ENCODE data around the gene UGGT1. TPM values are rescaled to one million over a fixed set of nuclear protein-coding genes. Genes with fewer than 3 reads are reported as not detected.

The UGGT1 gene
- total RNA-seq, 1 experiment from 2014 or later: 51.8 TPM

- no peak for TF ChIP-seq ATF3 (IDR thresholded peaks at IDR 0.05)
Observed at GRCh38 chr2:128157644-128158043, 66.6 kb downstream of the UGGT1 start (continued).

GRCh38 chr2:128158176-128158575, 67.2 kb downstream of the UGGT1 start:
- DNase-seq (ENCODE audit: low read depth, low spot score) (no peak), ATAC-seq (no peak)
- Histone ChIP-seq H3K9me2 (ENCODE audit: insufficient read depth) (no peaks in the 10 kb centered on the region), H3K27me3 (ENCODE audit: insufficient read depth, low read length) (no peaks in the 10 kb centered on the region), H3K79me2 (ENCODE audit: insufficient read depth, low read length) (no peaks in the 10 kb centered on the region), H3K9me3 (ENCODE audit: control insufficient read depth in 1 of 2, insufficient read depth in 1 of 2, low read depth in 1 of 2, low read length in 2 of 2) (no peaks in the 10 kb centered on the region), H4K20me1 (ENCODE audit: insufficient read depth) (no peaks in the 10 kb centered on the region), H2AFZ (ENCODE audit: low read depth, low read length, poor library complexity, severe bottlenecking) (no peak overlapping the region), H3K27ac (ENCODE audit: low read depth, low read length) (no peak overlapping the region), H3K4me2 (ENCODE audit: low read length) (no peak overlapping the region), H3K4me1 (ENCODE audit: control insufficient read depth in 1 of 2, insufficient read depth in 2 of 2, low read length in 2 of 2) (no peaks in the 10 kb centered on the region), H3K36me3 (ENCODE audit: control insufficient read depth in 1 of 2, insufficient read depth in 2 of 2, low read length in 2 of 2) (peaks cover 10 to 34% of the 10 kb centered on the region in 2 experiments; a peak in 3 of 4 replicates), H3K9ac (ENCODE audit: low read length) (no peak overlapping the region), H3K4me3 (replicated peaks in 1 of 2; ENCODE audit: low read depth in 1 of 2, low read length in 2 of 2) (no peak overlapping the region)
- intact Hi-C loops (cut with micrococcal nuclease): no loop called here
- CTCF ChIA-PET: no interaction called here
- POLR2A ChIA-PET: no interaction called here
- RAD21 ChIA-PET (ENCODE audit: low non-redundant PET in 1 of 2, low total read pairs in 2 of 2, uncharacterized antibody in 2 of 2, unreplicated experiment in 2 of 2): no interaction called here
- BruUV-seq (replicated peaks): no TSS peak
- TF ChIP-seq SRF (IDR thresholded peaks at IDR 0.05; ENCODE audit: low read depth) (no peak), CEBPB (IDR thresholded peaks at IDR 0.05; ENCODE audit: low read depth) (no peak), YY1 (IDR thresholded peaks at IDR 0.05; ENCODE audit: extremely low read depth, insufficient replicate concordance, low read depth, low read length) (no peak), ZNF274 (IDR thresholded peaks at IDR 0.05; ENCODE audit: low read depth, low read length) (no peak), EZH2phosphoT487 (IDR thresholded peaks at IDR 0.05; ENCODE audit: borderline replicate concordance) (no peak), JUND (IDR thresholded peaks at IDR 0.05) (no peak), ELF1 (IDR thresholded peaks at IDR 0.05; ENCODE audit: borderline replicate concordance, low read depth) (no peak), SIN3A (IDR thresholded peaks at IDR 0.05; ENCODE audit: low read depth) (no peak)

GRCh38 chr2:128159437-128159836, 68.4 kb downstream of the UGGT1 start:
- H3K4me1 ChIP-seq (ENCODE audit: control insufficient read depth in 1 of 2, insufficient read depth in 2 of 2, low read length in 2 of 2): no peaks in the 10 kb centered on the region
- no peaks in the 10 kb centered on the region for H3K9me3 ChIP-seq (ENCODE audit: control insufficient read depth in 1 of 2, insufficient read depth in 1 of 2, low read depth in 1 of 2, low read length in 2 of 2)
- ChIA-PET CTCF (no interaction called here), POLR2A (no interaction called here), RAD21 (ENCODE audit: low non-redundant PET in 1 of 2, low total read pairs in 2 of 2, uncharacterized antibody in 2 of 2, unreplicated experiment in 2 of 2) (no interaction called here)
- no peak overlapping the region for H3K4me2 ChIP-seq (ENCODE audit: low read length)
- H4K20me1 ChIP-seq (ENCODE audit: insufficient read depth): no peaks in the 10 kb centered on the region
- BruUV-seq (replicated peaks): no TSS peak
- H3K9me2 ChIP-seq (ENCODE audit: insufficient read depth): no peaks in the 10 kb centered on the region
- intact Hi-C loops (cut with micrococcal nuclease): no loop called here
- DNase-seq (ENCODE audit: low read depth, low spot score): no peak
- no peaks in the 10 kb centered on the region for H3K79me2 ChIP-seq (ENCODE audit: insufficient read depth, low read length)
- no peak overlapping the region for H3K9ac ChIP-seq (ENCODE audit: low read length)
- no peak overlapping the region for H3K27ac ChIP-seq (ENCODE audit: low read depth, low read length)
- no peak overlapping the region for H3K4me3 ChIP-seq (replicated peaks in 1 of 2; ENCODE audit: low read depth in 1 of 2, low read length in 2 of 2)
- H2AFZ ChIP-seq (ENCODE audit: low read depth, low read length, poor library complexity, severe bottlenecking): no peak overlapping the region
- no peak for ATAC-seq
- no peaks in the 10 kb centered on the region for H3K27me3 ChIP-seq (ENCODE audit: insufficient read depth, low read length)
- peaks cover 11 to 30% of the 10 kb centered on the region in 2 experiments for H3K36me3 ChIP-seq (ENCODE audit: control insufficient read depth in 1 of 2, insufficient read depth in 2 of 2, low read length in 2 of 2)
- TF ChIP-seq EZH2phosphoT487 (IDR thresholded peaks at IDR 0.05; ENCODE audit: borderline replicate concordance) (no peak), EGR1 (IDR thresholded peaks at IDR 0.05; ENCODE audit: low read depth) (no peak), YY1 (IDR thresholded peaks at IDR 0.05; ENCODE audit: extremely low read depth, insufficient replicate concordance, low read depth, low read length) (no peak), REST (IDR thresholded peaks at IDR 0.05; ENCODE audit: low read depth) (no peak), ZBTB33 (IDR thresholded peaks at IDR 0.05; ENCODE audit: extremely low read depth, insufficient replicate concordance, low read length) (no peak), MAX (IDR thresholded peaks at IDR 0.05) (no peak), ZNF274 (IDR thresholded peaks at IDR 0.05; ENCODE audit: low read depth, low read length) (no peak), FOSL1 (IDR thresholded peaks at IDR 0.05; ENCODE audit: low read depth) (no peak)

Data from HCT116 (cell line).